ENCODE data around the gene CD1B. TPM values are rescaled to one million over a fixed set of nuclear protein-coding genes. Genes with fewer than 3 reads are reported as not detected.
"Not testable (repeated sequence)": the region's sequence is repeated elsewhere in the genome, so short reads cannot be mapped to it uniquely, and the experiment has no call there.

Gene CD1B
- total RNA-seq = not detected

GRCh38 chr1:158331481-158332150 lies at the start of gene CD1B:
Gene CD1B, minus strand, starts transcription at chr1:158331531. Its CDS starts 108 bp downstream, at chr1:158331423.
- peaks cover 0 to 10% (median 0%) of the 10 kb centered on the region in 3 donors for H3K9me3 ChIP-seq
- H3K4me3 ChIP-seq = no peak within 1 kb of the TSS
- TF ChIP-seq CTCF (IDR thresholded peaks at IDR 0.05) (no peak), POLR2A (IDR thresholded peaks at IDR 0.05) (no peak)
- 87 to 98% methylated on average over 2 of the region's 2 CpGs for WGBS, 2 donors
- H3K4me1 ChIP-seq = no peaks in the 10 kb centered on the region
- no peaks in the 10 kb centered on the region for H3K27me3 ChIP-seq
- H3K36me3 ChIP-seq = no peaks in the 10 kb centered on the region
- no peak within 1 kb of the TSS for H3K27ac ChIP-seq
- DNase-seq = no peak
- intact Hi-C loops (cut with DNase I) = no loop called here

- intact Hi-C loops (cut with DNase I) = no loop called here
- DNase-seq = no peak
- TF ChIP-seq POLR2A (IDR thresholded peaks at IDR 0.05) (no peak), CTCF (IDR thresholded peaks at IDR 0.05) (no peak)
Measured at GRCh38 chr1:158374860-158375259, 43.5 kb upstream of the CD1B start.

GRCh38 chr1:158374101-158374500 lies 42.8 kb upstream of the CD1B start:
- H3K27ac ChIP-seq; H3K27me3 ChIP-seq; intact Hi-C loops (cut with DNase I); H3K36me3 ChIP-seq; H3K4me3 ChIP-seq; H3K4me1 ChIP-seq; DNase-seq: not testable (repeated sequence)
- H3K9me3 ChIP-seq = peaks cover 0 to 24% (median 13%) of the 10 kb centered on the region in 3 donors
- 40 to 100% methylated on average over 1 to 2 of the region's 25 CpGs for WGBS, 2 donors

More at GRCh38 chr1:158374860-158375259, 43.5 kb upstream of the CD1B start:
- H3K36me3 ChIP-seq = no peaks in the 10 kb centered on the region
- peaks cover 0 to 24% (median 13%) of the 10 kb centered on the region in 3 donors for H3K9me3 ChIP-seq
- H3K27me3 ChIP-seq = no peaks in the 10 kb centered on the region
- no peaks in the 10 kb centered on the region for H3K4me1 ChIP-seq
- H3K4me3 ChIP-seq = no peak overlapping the region
- 30 to 47% methylated on average over 1 of the region's 1 CpG for WGBS, 2 donors
- no peak overlapping the region for H3K27ac ChIP-seq

GRCh38 chr1:158371188-158371953 lies 40.0 kb upstream of the CD1B start:
- Histone ChIP-seq H3K4me3 (no peak overlapping the region), H3K27me3 (no peaks in the 10 kb centered on the region), H3K36me3 (no peaks in the 10 kb centered on the region), H3K27ac (no peak overlapping the region), H3K4me1 (no peaks in the 10 kb centered on the region), H3K9me3 (peaks cover 0 to 24% (median 13%) of the 10 kb centered on the region in 3 donors)
- TF ChIP-seq CTCF (IDR thresholded peaks at IDR 0.05) = no peak
- no peak for TF ChIP-seq POLR2A (IDR thresholded peaks at IDR 0.05)
- no peak for DNase-seq
- WGBS, 2 donors = 50 to 52% methylated on average over 3 to 6 of the region's 6 CpGs
- intact Hi-C loops (cut with DNase I) = no loop called here

- no peak for TF ChIP-seq CTCF (IDR thresholded peaks at IDR 0.05)
- no peak for TF ChIP-seq POLR2A (IDR thresholded peaks at IDR 0.05)
- H3K36me3 ChIP-seq = no peaks in the 10 kb centered on the region
- H3K4me3 ChIP-seq = no peak overlapping the region
Measured at GRCh38 chr1:158366783-158367182, 35.5 kb upstream of the CD1B start.

More at GRCh38 chr1:158366783-158367182, 35.5 kb upstream of the CD1B start:
- Histone ChIP-seq H3K9me3 (peaks cover 0 to 9% (median 5%) of the 10 kb centered on the region in 3 donors), H3K27me3 (no peaks in the 10 kb centered on the region), H3K27ac (no peak overlapping the region), H3K4me1 (no peaks in the 10 kb centered on the region)
- no peak for DNase-seq
- intact Hi-C loops (cut with DNase I) = no loop called here
